ENCODE measurements around the gene JADE2. TPM values are rescaled to one million over a fixed set of nuclear protein-coding genes. Genes with fewer than 3 reads are reported as not detected.

The JADE2 gene
- total RNA-seq, 2 donors from 2014 or later: 24.1 to 33.3 TPM

- no peak overlapping the region for H3K27ac ChIP-seq
- no peak for TF ChIP-seq CTCF (IDR thresholded peaks at IDR 0.05)
- no peaks in the 10 kb centered on the region for H3K9me3 ChIP-seq
- DNase-seq: no peak
- no peak overlapping the region for H3K9ac ChIP-seq (ENCODE audit: low read depth in 2 of 2, low read length in 2 of 2)
- no peaks in the 10 kb centered on the region for H3K27me3 ChIP-seq
- peaks cover 12% of the 10 kb centered on the region for H3K36me3 ChIP-seq
- intact Hi-C loops (cut with DNase I): no loop called here
- H3K4me3 ChIP-seq: no peak overlapping the region
- H3K4me1 ChIP-seq: no peaks in the 10 kb centered on the region
These were observed 37.8 kb downstream of the JADE2 start for GRCh38 chr5:134563221-134563620.

- H3K9ac ChIP-seq (ENCODE audit: low read depth in 2 of 2, low read length in 2 of 2): no peak overlapping the region
- no peak for TF ChIP-seq CTCF (IDR thresholded peaks at IDR 0.05)
- H3K36me3 ChIP-seq: peaks cover 12% of the 10 kb centered on the region
- no peak overlapping the region for H3K27ac ChIP-seq
- intact Hi-C loops (cut with DNase I): no loop called here
- H3K27me3 ChIP-seq: no peaks in the 10 kb centered on the region
- no peaks in the 10 kb centered on the region for H3K9me3 ChIP-seq
- no peak for DNase-seq
- H3K4me1 ChIP-seq: peaks cover under 1% of the 10 kb centered on the region
- H3K4me3 ChIP-seq: no peak overlapping the region
These were observed 38.5 kb downstream of the JADE2 start for GRCh38 chr5:134563962-134564361.

- peaks cover 12% of the 10 kb centered on the region for H3K36me3 ChIP-seq
- no peak overlapping the region for H3K4me3 ChIP-seq
- peaks cover 3% of the 10 kb centered on the region for H3K4me1 ChIP-seq
- DNase-seq: no peak
- no peaks in the 10 kb centered on the region for H3K9me3 ChIP-seq
- intact Hi-C loops (cut with DNase I): no loop called here
- H3K9ac ChIP-seq (ENCODE audit: low read depth in 2 of 2, low read length in 2 of 2): no peak overlapping the region
- no peak for TF ChIP-seq CTCF (IDR thresholded peaks at IDR 0.05)
- no peaks in the 10 kb centered on the region for H3K27me3 ChIP-seq
- no peak overlapping the region for H3K27ac ChIP-seq
These were observed 38.9 kb downstream of the JADE2 start for GRCh38 chr5:134564396-134564795.

- Histone ChIP-seq H3K4me3 (no peak overlapping the region), H3K27ac (no peak overlapping the region), H3K9ac (ENCODE audit: low read depth in 2 of 2, low read length in 2 of 2) (no peak overlapping the region), H3K27me3 (no peaks in the 10 kb centered on the region), H3K36me3 (peaks cover 12% of the 10 kb centered on the region), H3K9me3 (no peaks in the 10 kb centered on the region), H3K4me1 (peaks cover 3% of the 10 kb centered on the region)
- no peak for DNase-seq
- intact Hi-C loops (cut with DNase I): no loop called here
- no peak for TF ChIP-seq CTCF (IDR thresholded peaks at IDR 0.05)
These were observed 40.6 kb downstream of the JADE2 start for GRCh38 chr5:134565791-134566740.

- DNase-seq: no peak
- no peak overlapping the region for H3K27ac ChIP-seq
- peaks cover 12% of the 10 kb centered on the region for H3K36me3 ChIP-seq
- H3K4me3 ChIP-seq: no peak overlapping the region
- intact Hi-C loops (cut with DNase I): no loop called here
- H3K9ac ChIP-seq (ENCODE audit: low read depth in 2 of 2, low read length in 2 of 2): no peak overlapping the region
- no peaks in the 10 kb centered on the region for H3K9me3 ChIP-seq
- TF ChIP-seq CTCF (IDR thresholded peaks at IDR 0.05): no peak
- peaks cover 3% of the 10 kb centered on the region for H3K4me1 ChIP-seq
- H3K27me3 ChIP-seq: no peaks in the 10 kb centered on the region
These were observed 41.3 kb downstream of the JADE2 start for GRCh38 chr5:134566741-134567221.
